Erythroblast (primary cell): ENCODE results near the gene TELO2.

Experiments used
- GATA1 ChIP-seq: IDR thresholded peaks from 2 replicates; pipeline ENCODE4 v1.6.1; 2011; ENCODE audit warnings: low read depth, mild to moderate bottlenecking, control low read depth, low read length, moderate library complexity
- POLR2A ChIP-seq: IDR thresholded peaks from 2 replicates; pipeline ENCODE4 v1.6.1; 2011; ENCODE audit warnings: mild to moderate bottlenecking, low read length

DNA sequence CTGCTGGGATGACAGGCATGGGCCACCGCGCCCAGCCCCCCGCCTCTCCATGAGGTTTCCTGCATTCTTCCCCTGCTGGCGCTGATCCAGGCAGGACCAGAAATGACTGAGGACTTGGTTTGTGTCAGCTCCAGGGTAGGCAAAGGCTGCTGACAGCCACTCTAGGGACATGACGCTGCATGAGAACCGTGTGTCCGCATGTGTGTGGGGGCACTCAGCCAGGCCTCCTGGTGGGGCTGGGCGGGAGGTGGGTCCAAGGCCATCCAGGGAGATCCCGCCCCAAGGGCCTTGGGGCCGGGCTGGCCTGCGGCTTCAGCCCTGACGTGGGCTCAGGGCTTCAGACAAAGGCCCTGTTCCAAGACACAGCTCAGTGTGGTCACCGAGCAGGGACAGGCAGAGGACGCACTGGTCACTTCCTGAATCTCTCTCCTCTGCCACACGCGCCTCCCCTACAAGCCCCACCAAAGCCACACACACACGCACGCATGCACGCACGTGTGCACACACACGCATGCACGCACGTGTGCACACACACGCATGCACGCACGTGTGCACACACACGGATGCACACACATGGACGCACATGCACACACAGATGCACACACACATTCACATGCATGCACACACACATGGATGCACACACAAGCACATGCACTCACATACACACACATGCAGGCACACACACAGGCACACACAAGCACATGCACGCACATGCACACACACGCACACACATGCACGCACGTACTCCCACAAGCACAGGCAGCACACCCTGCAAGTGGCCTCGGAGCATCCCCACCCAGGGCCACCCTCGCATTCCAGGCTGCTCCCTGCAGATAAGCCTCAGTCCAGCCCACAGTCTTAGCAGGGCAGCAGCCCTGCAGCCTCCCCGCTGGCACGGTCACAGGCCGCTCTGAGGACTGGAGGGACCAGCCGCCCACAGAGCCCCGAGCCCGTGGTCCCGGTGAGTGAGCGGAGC, 35.0 kb downstream of the TELO2 start:
- TF ChIP-seq POLR2A (no peak), GATA1 (no peak)
